HEK293 (cell line): ENCODE measurements around the gene NECAB2.

ENCODE experiments used
- KLF10 ChIP-seq: fragments of 450-650 bp; IDR thresholded peaks from 2 replicates; pipeline ENCODE4 v1.5.1; 2018; ENCODE audit warnings: missing biosample characterization, mild to moderate bottlenecking, missing genetic modification characterization
- ZNF184 ChIP-seq: fragments of 450-650 bp; IDR thresholded peaks from 2 replicates; pipeline ENCODE4 v1.5.1; 2018; ENCODE audit warnings: missing biosample characterization, mild to moderate bottlenecking, missing genetic modification characterization
- ZNF548 ChIP-seq: fragments of 450-650 bp; formaldehyde crosslinking; IDR thresholded peaks from 2 replicates; pipeline ENCODE4 v1.5.1; 2016; ENCODE audit warnings: missing biosample characterization, missing genetic modification characterization
- ZNF585B ChIP-seq: fragments of 450-650 bp; formaldehyde crosslinking; IDR thresholded peaks from 2 replicates; pipeline ENCODE4 v1.5.1; 2016; ENCODE audit warnings: missing biosample characterization, missing genetic modification characterization
- ZXDB ChIP-seq: fragments of 450-650 bp; formaldehyde crosslinking; IDR thresholded peaks from 2 replicates; pipeline ENCODE4 v1.5.1; 2016; ENCODE audit warnings: missing biosample characterization, missing genetic modification characterization
- TF ChIP-seq, protein P1 (sequence below): fragments of 450-650 bp; formaldehyde crosslinking; IDR thresholded peaks from 2 replicates; pipeline ENCODE4 v1.5.1; 2016; ENCODE audit warnings: missing biosample characterization, missing genetic modification characterization
- TF ChIP-seq, protein P2 (sequence below): fragments of 450-650 bp; formaldehyde crosslinking; IDR thresholded peaks from 2 replicates; pipeline ENCODE4 v1.5.1; 2016; ENCODE audit warnings: missing biosample characterization, missing genetic modification characterization
- TF ChIP-seq, protein P3 (sequence below): fragments of 450-650 bp; formaldehyde crosslinking; IDR thresholded peaks from 2 replicates; pipeline ENCODE4 v1.5.1; 2016; ENCODE audit warnings: missing biosample characterization, missing genetic modification characterization

DNA sequence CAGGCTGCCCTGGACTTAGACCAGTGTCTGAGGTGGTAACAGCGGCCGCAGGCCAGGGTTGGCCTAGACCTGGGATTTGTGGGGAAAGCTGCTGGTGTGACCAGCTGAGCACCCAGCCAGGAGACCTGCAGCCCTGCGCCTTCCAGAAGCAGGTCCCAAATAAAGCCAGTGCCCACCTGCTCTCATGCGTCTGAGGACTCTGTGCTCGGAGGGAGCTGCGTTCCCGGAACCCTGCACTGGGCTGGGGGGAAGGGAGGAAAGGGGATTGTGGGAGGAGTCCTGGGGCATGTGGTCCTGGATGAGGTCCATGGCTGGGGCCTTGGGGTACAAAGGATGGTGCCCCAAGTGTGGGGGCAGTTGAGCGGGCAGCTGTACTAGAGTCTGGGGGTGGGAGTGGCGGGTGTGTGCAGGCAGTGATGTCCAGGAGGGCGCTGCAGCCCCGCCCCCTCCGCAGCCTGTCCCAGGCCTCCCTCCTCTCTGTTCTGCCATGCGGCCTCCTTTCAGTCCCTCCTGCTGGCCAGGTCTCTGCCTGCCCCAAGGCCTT lies 1.8 kb upstream of the NECAB2 start:
- TF ChIP-seq, protein P1, sequence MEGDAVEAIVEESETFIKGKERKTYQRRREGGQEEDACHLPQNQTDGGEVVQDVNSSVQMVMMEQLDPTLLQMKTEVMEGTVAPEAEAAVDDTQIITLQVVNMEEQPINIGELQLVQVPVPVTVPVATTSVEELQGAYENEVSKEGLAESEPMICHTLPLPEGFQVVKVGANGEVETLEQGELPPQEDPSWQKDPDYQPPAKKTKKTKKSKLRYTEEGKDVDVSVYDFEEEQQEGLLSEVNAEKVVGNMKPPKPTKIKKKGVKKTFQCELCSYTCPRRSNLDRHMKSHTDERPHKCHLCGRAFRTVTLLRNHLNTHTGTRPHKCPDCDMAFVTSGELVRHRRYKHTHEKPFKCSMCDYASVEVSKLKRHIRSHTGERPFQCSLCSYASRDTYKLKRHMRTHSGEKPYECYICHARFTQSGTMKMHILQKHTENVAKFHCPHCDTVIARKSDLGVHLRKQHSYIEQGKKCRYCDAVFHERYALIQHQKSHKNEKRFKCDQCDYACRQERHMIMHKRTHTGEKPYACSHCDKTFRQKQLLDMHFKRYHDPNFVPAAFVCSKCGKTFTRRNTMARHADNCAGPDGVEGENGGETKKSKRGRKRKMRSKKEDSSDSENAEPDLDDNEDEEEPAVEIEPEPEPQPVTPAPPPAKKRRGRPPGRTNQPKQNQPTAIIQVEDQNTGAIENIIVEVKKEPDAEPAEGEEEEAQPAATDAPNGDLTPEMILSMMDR (tag by site-specific recombination): no peak
- no peak for TF ChIP-seq ZXDB
- TF ChIP-seq ZNF585B (tag by site-specific recombination): no peak
- TF ChIP-seq ZNF184 (tag by site-specific recombination): no peak
- TF ChIP-seq KLF10 (tag by site-specific recombination): no peak
- no peak for TF ChIP-seq ZNF548
- TF ChIP-seq, protein P2, sequence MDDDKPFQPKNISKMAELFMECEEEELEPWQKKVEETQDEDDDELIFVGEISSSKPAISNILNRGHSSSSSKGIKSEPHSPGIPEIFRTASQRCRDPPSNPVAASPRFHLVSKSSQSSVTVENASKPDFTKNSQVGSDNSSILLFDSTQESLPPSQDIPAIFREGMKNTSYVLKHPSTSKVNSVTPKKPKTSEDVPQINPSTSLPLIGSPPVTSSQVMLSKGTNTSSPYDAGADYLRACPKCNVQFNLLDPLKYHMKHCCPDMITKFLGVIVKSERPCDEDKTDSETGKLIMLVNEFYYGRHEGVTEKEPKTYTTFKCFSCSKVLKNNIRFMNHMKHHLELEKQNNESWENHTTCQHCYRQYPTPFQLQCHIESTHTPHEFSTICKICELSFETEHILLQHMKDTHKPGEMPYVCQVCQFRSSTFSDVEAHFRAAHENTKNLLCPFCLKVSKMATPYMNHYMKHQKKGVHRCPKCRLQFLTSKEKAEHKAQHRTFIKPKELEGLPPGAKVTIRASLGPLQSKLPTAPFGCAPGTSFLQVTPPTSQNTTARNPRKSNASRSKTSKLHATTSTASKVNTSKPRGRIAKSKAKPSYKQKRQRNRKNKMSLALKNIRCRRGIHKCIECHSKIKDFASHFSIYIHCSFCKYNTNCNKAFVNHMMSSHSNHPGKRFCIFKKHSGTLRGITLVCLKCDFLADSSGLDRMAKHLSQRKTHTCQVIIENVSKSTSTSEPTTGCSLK (tag by site-specific recombination): no peak
- TF ChIP-seq, protein P3, sequence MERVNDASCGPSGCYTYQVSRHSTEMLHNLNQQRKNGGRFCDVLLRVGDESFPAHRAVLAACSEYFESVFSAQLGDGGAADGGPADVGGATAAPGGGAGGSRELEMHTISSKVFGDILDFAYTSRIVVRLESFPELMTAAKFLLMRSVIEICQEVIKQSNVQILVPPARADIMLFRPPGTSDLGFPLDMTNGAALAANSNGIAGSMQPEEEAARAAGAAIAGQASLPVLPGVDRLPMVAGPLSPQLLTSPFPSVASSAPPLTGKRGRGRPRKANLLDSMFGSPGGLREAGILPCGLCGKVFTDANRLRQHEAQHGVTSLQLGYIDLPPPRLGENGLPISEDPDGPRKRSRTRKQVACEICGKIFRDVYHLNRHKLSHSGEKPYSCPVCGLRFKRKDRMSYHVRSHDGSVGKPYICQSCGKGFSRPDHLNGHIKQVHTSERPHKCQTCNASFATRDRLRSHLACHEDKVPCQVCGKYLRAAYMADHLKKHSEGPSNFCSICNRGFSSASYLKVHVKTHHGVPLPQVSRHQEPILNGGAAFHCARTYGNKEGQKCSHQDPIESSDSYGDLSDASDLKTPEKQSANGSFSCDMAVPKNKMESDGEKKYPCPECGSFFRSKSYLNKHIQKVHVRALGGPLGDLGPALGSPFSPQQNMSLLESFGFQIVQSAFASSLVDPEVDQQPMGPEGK (tag by site-specific recombination): no peak
